ENCODE measurements around the gene SMAGP.
"Not testable (repeated sequence)": the region's sequence is repeated elsewhere in the genome, so short reads cannot be mapped to it uniquely, and the experiment has no call there.

Gene SMAGP, protein sequence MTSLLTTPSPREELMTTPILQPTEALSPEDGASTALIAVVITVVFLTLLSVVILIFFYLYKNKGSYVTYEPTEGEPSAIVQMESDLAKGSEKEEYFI

DNA sequence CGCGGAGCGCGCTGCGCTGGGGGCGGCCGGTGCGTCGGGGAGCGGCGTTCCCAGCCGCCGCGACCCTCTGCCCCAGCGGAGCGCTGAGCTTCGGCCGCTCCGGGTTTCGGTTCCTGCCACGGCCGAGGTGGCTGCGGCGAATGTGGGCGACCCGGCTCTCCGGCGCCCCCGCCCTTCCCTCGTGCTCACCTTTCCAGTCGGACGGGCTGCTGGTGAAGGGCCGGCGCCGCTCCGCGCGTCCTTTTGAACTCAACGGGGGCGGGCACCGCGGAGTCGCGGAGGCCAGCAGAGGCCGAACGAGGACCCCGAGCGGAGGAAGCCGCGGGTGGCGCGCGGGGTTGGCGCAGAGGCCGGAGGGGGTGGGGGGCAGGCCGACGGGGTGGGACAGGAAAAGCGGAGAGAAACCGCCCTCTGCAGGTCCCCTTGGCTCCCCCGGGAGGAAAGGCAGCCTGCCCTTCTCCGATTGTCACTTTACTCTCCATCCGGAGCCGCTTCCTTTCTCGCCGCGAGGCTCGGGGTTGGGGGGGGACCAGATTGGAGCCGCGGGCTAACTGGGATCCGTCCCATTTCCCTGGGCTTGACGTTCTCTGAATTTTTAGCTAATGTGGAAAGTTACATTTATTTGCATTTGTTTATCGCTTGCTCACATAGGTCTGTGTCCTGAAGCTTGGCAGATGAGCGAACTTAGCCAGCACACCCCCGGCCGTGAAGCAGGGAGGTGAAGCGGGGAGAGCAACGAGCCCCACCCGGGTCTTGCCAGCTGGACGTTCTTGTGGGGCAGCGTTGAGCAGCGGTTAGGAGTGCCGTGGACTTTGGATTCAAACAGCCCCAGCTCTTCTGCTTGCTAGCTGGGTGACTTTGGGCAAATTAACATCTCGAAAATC is at the start of gene SMAGP:
Gene SMAGP, minus strand, starts transcription at position 349 of the 884 bp plus-strand sequence. CDS start 1,137 bp downstream, outside the sequence.
- H3K36me3 Mint-ChIP-seq (ENCODE audit: low read depth) = no peaks in the 10 kb centered on the region
- H3K4me3 Mint-ChIP-seq = peak within 1 kb of the TSS; percentile 83
- H3K27ac Mint-ChIP-seq = peak within 1 kb of the TSS; percentile 85
- H3K27me3 Mint-ChIP-seq = peaks cover 18% of the 10 kb centered on the region
- DNase-seq = peak; percentile 64
- no peaks in the 10 kb centered on the region for H3K9me3 Mint-ChIP-seq
- H3K4me1 Mint-ChIP-seq (ENCODE audit: low read depth) = peaks cover 23% of the 10 kb centered on the region

DNA sequence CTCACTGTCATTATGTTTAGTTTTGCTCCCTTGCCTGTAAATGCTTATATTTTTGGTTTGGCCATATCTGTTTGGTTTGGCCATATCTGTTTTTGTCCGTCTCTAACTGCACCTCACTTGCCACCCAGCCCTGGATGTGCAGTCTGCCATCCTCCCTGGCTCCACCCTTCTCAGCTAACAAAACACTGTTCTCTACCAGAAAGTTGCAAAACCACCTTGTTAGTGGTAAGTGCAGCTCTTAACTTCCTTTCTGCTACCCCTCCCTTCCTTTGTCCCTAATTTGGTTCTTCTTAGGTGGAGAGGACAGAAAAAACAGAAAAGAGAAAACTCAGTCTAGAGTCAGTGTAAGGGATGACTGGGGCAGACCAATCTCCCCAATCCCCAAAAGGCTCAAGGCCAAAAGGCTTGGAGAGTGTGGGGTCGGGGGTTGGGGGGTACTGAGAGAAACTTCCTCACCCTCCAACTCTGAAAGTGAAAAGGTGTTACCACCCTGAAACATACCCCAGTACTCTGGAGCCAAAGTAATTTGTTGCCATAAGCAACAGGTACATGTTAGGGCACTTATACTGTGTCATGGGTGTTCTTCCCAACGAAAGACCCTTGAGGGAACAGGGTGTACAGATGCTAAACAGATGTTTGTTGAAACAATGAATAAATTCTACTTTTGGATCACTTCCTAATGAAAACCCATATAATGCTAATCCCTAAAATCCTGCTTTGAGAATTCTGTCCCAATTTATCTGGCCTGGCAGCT is 48.8 kb upstream of the SMAGP start:
- H3K9me3 Mint-ChIP-seq = no peaks in the 10 kb centered on the region
- H3K36me3 Mint-ChIP-seq (ENCODE audit: low read depth) = peaks cover 49% of the 10 kb centered on the region
- peak overlapping the region; percentile 4 for H3K4me3 Mint-ChIP-seq
- H3K4me1 Mint-ChIP-seq (ENCODE audit: low read depth) = peaks cover 69% of the 10 kb centered on the region
- DNase-seq = no peak
- H3K27ac Mint-ChIP-seq = peak overlapping the region; percentile 90
- no peaks in the 10 kb centered on the region for H3K27me3 Mint-ChIP-seq

DNA sequence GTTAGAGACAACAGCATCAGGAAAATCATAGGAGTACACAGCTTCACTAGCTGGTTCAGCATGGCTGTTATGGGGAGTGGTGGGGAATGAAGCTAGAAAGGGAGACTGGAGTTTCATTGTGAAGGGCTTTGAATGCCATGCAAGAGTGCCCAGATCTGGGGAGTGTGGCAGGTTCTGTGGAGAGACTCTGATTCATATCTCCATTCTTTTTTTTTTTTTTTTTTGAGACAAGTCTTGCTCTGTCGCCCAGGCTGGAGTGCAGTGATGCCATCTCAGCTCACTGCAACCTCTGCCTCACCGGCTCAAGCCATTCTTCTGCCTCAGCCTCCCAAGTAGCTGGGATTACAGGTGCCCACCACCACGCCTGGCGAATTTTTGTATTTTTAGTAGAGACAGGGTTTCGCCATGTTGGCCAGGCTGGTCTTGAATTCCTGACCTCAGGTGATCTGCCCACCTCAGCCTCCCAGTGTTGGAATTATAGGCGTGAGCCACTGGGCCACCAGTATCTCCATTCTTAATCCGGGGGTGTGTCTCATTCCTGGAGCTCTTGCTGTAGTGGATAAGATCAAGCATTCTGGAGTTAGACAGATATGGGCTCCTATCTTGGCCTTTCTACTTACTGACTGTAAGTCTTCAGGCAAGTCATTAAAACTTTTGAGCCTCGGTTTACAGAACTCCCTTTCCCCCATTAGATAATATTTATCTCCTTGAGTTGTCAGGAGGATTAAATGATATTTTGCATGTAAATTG is 48.0 kb upstream of the SMAGP start:
- H3K4me1 Mint-ChIP-seq (ENCODE audit: low read depth) = peaks cover 73% of the 10 kb centered on the region
- not testable (repeated sequence) for H3K27me3 Mint-ChIP-seq, DNase-seq, H3K9me3 Mint-ChIP-seq, H3K4me3 Mint-ChIP-seq
- H3K27ac Mint-ChIP-seq = peak overlapping the region; percentile 90
- H3K36me3 Mint-ChIP-seq (ENCODE audit: low read depth) = peaks cover 47% of the 10 kb centered on the region

DNA sequence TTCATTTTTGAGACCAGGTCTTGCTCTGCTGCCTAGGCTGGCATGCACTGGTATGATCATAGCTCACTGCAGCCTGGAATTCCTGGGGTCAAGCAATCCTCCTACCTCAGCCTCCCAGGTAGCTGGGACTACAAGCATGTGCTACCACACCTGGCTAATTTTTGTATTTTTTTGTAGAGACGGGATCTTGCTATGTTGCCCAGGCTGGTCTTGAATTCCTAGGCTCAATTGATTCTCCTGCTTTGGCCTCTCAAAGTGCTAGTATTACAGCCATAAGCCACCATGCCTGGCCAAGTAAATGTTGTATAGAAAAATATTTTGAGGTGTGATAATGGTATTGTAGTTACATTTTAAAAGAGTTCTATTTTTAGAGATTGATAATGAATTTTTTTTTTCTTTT is 41.2 kb upstream of the SMAGP start:
- DNase-seq = no peak
- no peaks in the 10 kb centered on the region for H3K27me3 Mint-ChIP-seq
- H3K4me1 Mint-ChIP-seq (ENCODE audit: low read depth) = peaks cover 61% of the 10 kb centered on the region
- no peak overlapping the region for H3K4me3 Mint-ChIP-seq
- H3K9me3 Mint-ChIP-seq = no peaks in the 10 kb centered on the region
- H3K27ac Mint-ChIP-seq = no peak overlapping the region
- H3K36me3 Mint-ChIP-seq (ENCODE audit: low read depth) = peaks cover 65% of the 10 kb centered on the region

DNA sequence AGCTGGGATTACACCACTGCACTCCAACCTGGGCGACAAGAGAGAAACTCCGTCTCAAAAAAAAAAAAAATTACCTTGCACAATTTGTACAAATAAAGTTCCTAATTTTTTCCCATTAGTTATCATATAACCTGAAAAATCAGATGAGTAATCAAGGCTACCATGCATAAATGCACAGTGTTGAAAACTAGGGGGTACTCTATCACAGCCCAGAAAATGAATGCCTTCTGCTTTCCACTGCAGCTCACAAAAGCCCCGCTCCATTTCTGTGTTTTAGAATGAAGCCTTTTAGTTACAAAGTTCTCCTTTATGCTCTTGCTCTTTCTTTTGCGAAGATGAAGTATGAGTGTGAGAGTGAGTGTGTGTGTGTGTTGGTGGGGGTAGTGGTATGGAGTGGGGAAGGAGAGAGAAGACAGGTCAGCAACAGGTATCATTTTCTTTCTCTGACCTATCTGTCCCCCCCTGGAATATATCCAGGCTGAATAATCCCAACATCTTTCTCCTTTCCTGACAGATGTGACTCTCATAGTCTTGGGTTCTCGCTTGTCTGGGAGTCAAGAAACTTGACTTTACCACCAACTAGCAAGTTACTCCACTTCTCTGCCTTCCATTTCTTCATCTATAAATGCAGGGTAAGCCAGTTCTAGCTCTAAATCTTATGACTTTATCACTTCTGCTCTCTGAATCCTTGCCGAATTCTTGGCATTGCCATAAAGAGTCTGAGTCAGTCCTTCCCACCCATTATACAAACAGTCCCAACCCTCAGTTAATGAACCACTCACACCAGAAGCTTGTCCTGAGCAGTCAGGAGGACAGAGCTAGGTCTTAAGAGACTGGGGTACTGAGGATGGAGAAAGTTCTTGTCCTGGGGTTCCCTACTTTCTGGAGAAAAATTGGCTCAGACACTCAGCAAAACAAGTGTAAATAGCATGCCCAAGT is 37.7 kb upstream of the SMAGP start:
- peak overlapping the region; percentile 67 for H3K27ac Mint-ChIP-seq
- peaks cover 60% of the 10 kb centered on the region for H3K4me1 Mint-ChIP-seq (ENCODE audit: low read depth)
- H3K27me3 Mint-ChIP-seq = no peaks in the 10 kb centered on the region
- H3K36me3 Mint-ChIP-seq (ENCODE audit: low read depth) = peaks cover 75% of the 10 kb centered on the region
- no peak for DNase-seq
- H3K9me3 Mint-ChIP-seq = no peaks in the 10 kb centered on the region
- H3K4me3 Mint-ChIP-seq = no peak overlapping the region

DNA sequence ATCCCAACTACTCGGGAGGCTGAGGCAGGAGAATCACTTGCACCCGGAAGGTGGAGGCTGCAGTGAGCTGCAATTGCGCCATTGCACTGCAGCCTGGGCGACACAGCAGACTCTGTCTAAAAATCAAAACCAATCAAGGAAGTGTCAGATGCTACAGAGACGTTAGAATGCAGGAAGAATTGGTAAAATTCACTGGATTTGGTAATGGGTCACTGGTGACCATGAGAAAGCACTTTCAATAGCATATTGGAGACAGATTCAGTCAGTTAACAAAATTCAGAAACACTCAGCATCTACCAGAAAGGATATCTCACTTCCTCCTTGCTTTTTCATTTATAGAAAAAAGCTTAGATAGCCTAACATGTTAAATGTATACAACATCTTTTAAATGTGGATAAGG is 36.3 kb upstream of the SMAGP start:
- peaks cover 54% of the 10 kb centered on the region for H3K4me1 Mint-ChIP-seq (ENCODE audit: low read depth)
- H3K4me3 Mint-ChIP-seq = no peak overlapping the region
- H3K9me3 Mint-ChIP-seq = no peaks in the 10 kb centered on the region
- H3K36me3 Mint-ChIP-seq (ENCODE audit: low read depth) = peaks cover 77% of the 10 kb centered on the region
- H3K27me3 Mint-ChIP-seq = no peaks in the 10 kb centered on the region
- no peak for DNase-seq
- peak overlapping the region; percentile 73 for H3K27ac Mint-ChIP-seq

DNA sequence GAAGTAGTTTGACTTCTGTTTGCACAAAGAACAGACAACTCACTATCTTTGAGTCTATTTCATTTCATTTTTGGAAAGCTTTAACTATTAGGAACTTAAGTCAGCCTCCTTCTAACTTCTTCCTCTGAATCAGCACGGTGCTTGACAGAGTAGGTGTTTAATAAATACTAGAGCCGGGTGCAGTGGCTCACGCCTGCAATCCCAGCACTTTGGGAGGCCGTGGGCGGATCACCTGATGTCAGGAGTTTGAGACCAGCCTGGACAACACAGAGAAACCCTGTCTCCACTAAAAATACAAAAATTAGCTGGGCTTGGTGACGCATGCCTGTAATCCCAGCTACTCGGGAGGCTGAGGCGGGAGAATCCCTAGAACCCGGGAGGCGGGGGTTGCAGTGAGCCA is 30.6 kb upstream of the SMAGP start:
- not testable (repeated sequence) for H3K9me3 Mint-ChIP-seq; H3K4me3 Mint-ChIP-seq; H3K27me3 Mint-ChIP-seq; H3K4me1 Mint-ChIP-seq (ENCODE audit: low read depth)
- Mint-ChIP-seq H3K36me3 (ENCODE audit: low read depth) (peaks cover 80% of the 10 kb centered on the region), H3K27ac (peak overlapping the region; percentile 46)
- peak; percentile 8 for DNase-seq

DNA sequence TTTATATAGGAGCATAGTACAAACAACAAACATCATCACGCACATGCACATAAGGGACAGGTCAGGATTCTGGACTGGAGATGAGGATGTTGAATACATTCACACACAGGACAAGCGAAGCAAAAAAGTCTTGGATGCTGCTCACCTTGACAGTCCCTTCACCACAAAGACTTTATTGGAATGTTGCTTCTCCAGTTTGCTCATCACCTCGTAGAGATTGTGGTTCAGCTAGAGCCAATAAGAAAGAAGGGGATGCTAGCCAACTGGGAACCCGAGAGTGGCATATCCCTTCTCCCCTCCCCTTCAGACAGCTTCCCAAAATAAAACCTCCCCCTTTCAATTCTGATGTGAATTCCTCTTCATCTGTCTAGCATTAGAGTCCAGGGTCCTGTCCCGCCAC is 25.4 kb upstream of the SMAGP start:
- H3K27ac Mint-ChIP-seq = peak overlapping the region; percentile 68

DNA sequence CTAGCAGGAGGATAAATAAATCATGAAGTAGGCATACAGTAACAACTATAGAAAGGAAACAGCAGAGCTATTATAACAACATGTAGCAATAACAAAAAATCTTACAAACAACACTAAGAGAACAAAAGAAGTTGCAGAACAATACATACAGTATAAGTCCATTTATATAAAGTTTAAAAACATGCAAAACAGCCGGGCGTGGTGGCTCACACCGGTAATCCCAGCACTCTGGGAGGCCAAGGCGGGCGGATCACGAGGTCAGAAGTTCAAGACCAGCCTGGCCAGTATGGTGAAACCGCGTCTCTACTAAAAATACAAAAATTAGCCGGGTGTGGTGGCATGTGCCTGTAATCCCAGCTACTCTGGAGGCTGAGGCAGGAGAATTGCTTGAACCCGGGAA is 23.9 kb upstream of the SMAGP start:
- H3K4me3 Mint-ChIP-seq, H3K9me3 Mint-ChIP-seq, DNase-seq, H3K27me3 Mint-ChIP-seq: not testable (repeated sequence)
- Mint-ChIP-seq H3K4me1 (ENCODE audit: low read depth) (peaks cover 25% of the 10 kb centered on the region), H3K27ac (peak overlapping the region; percentile 67), H3K36me3 (ENCODE audit: low read depth) (peaks cover 77% of the 10 kb centered on the region)

More for the DNA sequence above, 25.4 kb upstream of the SMAGP start:
- no peak overlapping the region for H3K4me3 Mint-ChIP-seq
- peaks cover 19% of the 10 kb centered on the region for H3K4me1 Mint-ChIP-seq (ENCODE audit: low read depth)
- peaks cover 76% of the 10 kb centered on the region for H3K36me3 Mint-ChIP-seq (ENCODE audit: low read depth)
- no peaks in the 10 kb centered on the region for H3K9me3 Mint-ChIP-seq
- no peaks in the 10 kb centered on the region for H3K27me3 Mint-ChIP-seq
- peak; percentile 11 for DNase-seq

DNA sequence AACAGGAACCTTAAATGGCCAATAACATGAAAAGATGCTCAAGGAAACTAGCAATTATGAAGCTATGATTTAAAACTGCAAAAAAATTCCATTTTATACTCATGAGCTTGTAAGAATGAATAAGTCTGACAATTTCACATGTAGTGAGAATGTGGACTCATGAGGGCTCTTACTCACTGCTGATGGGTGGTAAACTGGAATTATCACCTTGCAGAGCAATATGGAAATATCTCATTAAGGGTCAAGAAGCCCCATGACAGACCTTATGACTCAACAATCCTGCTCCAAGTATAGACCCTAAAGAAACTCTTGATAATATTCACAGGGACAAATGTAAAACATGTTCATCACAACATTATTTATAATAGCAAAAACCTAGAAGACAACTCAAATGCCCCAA is 23.5 kb upstream of the SMAGP start:
- peak overlapping the region; percentile 67 for H3K27ac Mint-ChIP-seq
- DNase-seq = no peak

DNA sequence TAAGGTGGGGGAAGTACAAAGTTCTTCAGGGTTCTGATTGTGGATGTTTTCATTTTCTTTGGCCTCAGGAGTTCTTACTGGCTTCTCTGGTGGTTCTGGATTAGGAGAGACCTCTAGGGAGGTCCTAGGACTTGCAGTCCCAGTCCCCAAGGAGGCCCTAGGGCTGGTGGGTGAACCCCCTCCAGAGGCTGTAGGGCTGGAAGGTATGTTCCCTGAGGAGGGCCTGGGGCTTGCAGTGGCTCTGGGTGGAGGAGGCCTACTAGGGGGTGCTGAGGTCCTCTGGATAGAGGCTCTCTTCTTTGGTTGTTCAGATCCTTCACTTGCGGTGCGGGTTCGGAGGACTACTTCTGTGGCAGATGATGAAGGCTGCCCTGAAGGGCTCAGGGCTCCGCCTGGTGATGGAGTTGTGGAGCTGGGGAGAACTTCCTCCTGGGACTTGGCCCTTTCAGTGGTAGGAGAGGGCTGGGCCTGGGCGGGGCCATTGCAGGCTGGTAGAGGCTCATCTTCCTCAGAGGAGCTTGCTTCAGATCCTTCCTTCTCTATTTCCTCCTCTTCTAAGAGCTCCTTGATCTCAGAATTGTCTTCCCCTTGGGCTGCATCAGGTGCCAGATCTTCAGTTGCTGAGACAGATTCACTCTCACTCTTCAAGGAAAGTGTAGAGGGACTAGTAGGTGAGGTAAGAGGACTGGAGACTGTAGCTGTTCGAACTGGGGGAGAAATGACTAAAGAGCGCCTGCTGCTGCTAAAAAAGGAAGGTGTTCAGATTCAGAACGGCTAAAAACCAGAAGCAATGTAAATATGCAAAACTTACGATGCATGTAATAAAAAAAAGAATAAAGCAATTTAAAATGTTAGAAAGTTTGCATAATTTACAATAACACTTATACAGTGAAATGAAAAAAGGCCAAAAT is 21.6 kb upstream of the SMAGP start:
- H3K27me3 Mint-ChIP-seq, H3K9me3 Mint-ChIP-seq, H3K4me3 Mint-ChIP-seq, DNase-seq: not testable (repeated sequence)
- H3K4me1 Mint-ChIP-seq (ENCODE audit: low read depth) = peaks cover 25% of the 10 kb centered on the region
- H3K27ac Mint-ChIP-seq = peak overlapping the region; percentile 48
- H3K36me3 Mint-ChIP-seq (ENCODE audit: low read depth) = peaks cover 68% of the 10 kb centered on the region

More for the DNA sequence above, 23.5 kb upstream of the SMAGP start:
- Mint-ChIP-seq H3K4me3 (no peak overlapping the region), H3K4me1 (ENCODE audit: low read depth) (peaks cover 25% of the 10 kb centered on the region), H3K9me3 (no peaks in the 10 kb centered on the region), H3K36me3 (ENCODE audit: low read depth) (peaks cover 77% of the 10 kb centered on the region), H3K27me3 (no peaks in the 10 kb centered on the region)

DNA sequence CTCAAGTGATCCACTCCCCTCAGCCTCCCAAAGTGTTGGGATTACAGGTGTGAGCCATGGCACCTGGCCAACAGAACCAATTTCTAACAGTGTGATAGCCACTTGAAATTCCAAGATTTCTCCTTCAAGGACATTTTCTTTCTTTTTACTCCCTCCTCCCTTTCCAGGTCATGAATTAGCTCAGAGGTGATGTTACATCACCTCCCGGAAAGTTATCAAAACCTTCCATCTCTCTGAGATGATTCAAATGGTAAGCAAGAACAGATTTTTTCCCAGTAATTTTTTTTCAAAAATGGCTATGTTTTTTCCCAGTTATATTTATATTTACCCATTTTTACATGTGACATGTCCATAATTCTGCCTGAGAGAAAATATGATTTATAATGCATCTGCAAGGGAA is 15.6 kb upstream of the SMAGP start:
- H3K27ac Mint-ChIP-seq = peak overlapping the region; percentile 66
- H3K36me3 Mint-ChIP-seq (ENCODE audit: low read depth) = peaks cover 59% of the 10 kb centered on the region
- no peak overlapping the region for H3K4me3 Mint-ChIP-seq
- H3K27me3 Mint-ChIP-seq = no peaks in the 10 kb centered on the region
- no peak for DNase-seq
- H3K4me1 Mint-ChIP-seq (ENCODE audit: low read depth) = peaks cover 7% of the 10 kb centered on the region
- H3K9me3 Mint-ChIP-seq = no peaks in the 10 kb centered on the region
